HepG2 (cell line): ENCODE results near the gene SNX6. TPM values are rescaled to one million over a fixed set of nuclear protein-coding genes. Genes with fewer than 3 reads are reported as not detected.
A peak's percentile ranks its signal among the peaks of the same experiment; 100 is the strongest.

Experiments used
- BHLHE40 ChIP-seq: IDR thresholded peaks from 2 replicates; pipeline ENCODE4 v1.6.1; 2011; ENCODE audit warnings: low read length, improper control_type of control experiment
- DNMT1 ChIP-seq: sonication (generic); formaldehyde crosslinking; IDR thresholded peaks from 2 replicates; pipeline ENCODE4 v1.5.1; 2020; ENCODE audit warnings: mild to moderate bottlenecking, missing genetic modification reagents
- HDAC2 ChIP-seq: sonication (generic); formaldehyde crosslinking; IDR thresholded peaks from 2 replicates; pipeline ENCODE4 v1.4.0; 2020; ENCODE audit warnings: missing genetic modification reagents
- HOXA9 ChIP-seq: sonication (generic); formaldehyde crosslinking; IDR thresholded peaks from 2 replicates; pipeline ENCODE4 v1.8.1; 2022; ENCODE audit warnings: missing genetic modification reagents, mild to moderate bottlenecking, moderate library complexity, borderline replicate concordance
- ISX ChIP-seq: sonication (generic); formaldehyde crosslinking; conservative IDR thresholded peaks from 2 replicates; pipeline ENCODE4 v1.5.0; 2020; ENCODE audit warnings: missing genetic modification reagents
- KAT7 ChIP-seq: IDR thresholded peaks from 2 replicates; pipeline ENCODE4 v1.6.1; 2018; ENCODE audit warnings: borderline replicate concordance, missing compliant biosample characterization
- NFIC ChIP-seq: IDR thresholded peaks from 2 replicates; pipeline ENCODE4 v1.6.1; 2012; ENCODE audit warnings: mild to moderate bottlenecking, low read length, inconsistent platforms
- RFXAP ChIP-seq: sonication (generic); formaldehyde crosslinking; IDR thresholded peaks from 2 replicates; pipeline ENCODE4 v1.4.0; 2020; ENCODE audit warnings: missing genetic modification reagents, borderline replicate concordance
- SRF ChIP-seq: IDR thresholded peaks from 2 replicates; pipeline ENCODE4 v1.6.1; 2011; ENCODE audit warnings: mild to moderate bottlenecking, low read depth, low read length, moderate library complexity
- TAF15 ChIP-seq: fragments of 200-400 bp; formaldehyde crosslinking; IDR thresholded peaks from one replicate; pipeline ENCODE4 v1.6.1; 2018; ENCODE audit warnings: mild to moderate bottlenecking, low read depth, low read length; ENCODE audit not compliant: poor library complexity, severe bottlenecking
- TARDBP ChIP-seq: sonication (generic); formaldehyde crosslinking; IDR thresholded peaks from 2 replicates; pipeline ENCODE4 v1.8.0; 2022; ENCODE audit warnings: mild to moderate bottlenecking, missing genetic modification reagents
- TP53 ChIP-seq: sonication (generic); formaldehyde crosslinking; conservative IDR thresholded peaks from 2 replicates; pipeline ENCODE4 v1.4.0; 2020; ENCODE audit warnings: missing genetic modification reagents
- ZNF224 ChIP-seq: sonication (generic); formaldehyde crosslinking; IDR thresholded peaks from 2 replicates; pipeline ENCODE4 v1.5.0; 2020; ENCODE audit warnings: mild to moderate bottlenecking, missing genetic modification reagents
- ZNF234 ChIP-seq: sonication (generic); formaldehyde crosslinking; conservative IDR thresholded peaks from 2 replicates; pipeline ENCODE4 v1.5.1; 2020; ENCODE audit warnings: mild to moderate bottlenecking, missing genetic modification reagents
- ZNF343 ChIP-seq: sonication (generic); formaldehyde crosslinking; IDR thresholded peaks from 2 replicates; pipeline ENCODE4 v1.4.0; 2020; ENCODE audit warnings: mild to moderate bottlenecking, missing genetic modification reagents
- ZNF652 ChIP-seq: IDR thresholded peaks from 2 replicates; pipeline ENCODE4 v1.6.1; 2016; ENCODE audit warnings: low read depth, borderline replicate concordance
- ZNF660 ChIP-seq: sonication (generic); formaldehyde crosslinking; IDR thresholded peaks from 2 replicates; pipeline ENCODE4 v1.5.1; 2020; ENCODE audit warnings: mild to moderate bottlenecking, low read depth, missing genetic modification reagents, borderline replicate concordance
- ZNF878 ChIP-seq: sonication (generic); formaldehyde crosslinking; IDR thresholded peaks from 2 replicates; pipeline ENCODE4 v1.8.1; 2023; ENCODE audit warnings: mild to moderate bottlenecking, missing genetic modification reagents, moderate library complexity
- polyA plus RNA-seq, 8 experiments: library from polyadenylated mRNA; depleted of rRNA in 3 of 8; stranded (reverse) in 7 of 8; unstranded in 1 of 8; fragments of >200 nt; fragmentation: Illumina TruSeq in 4 of 8; extraction: Trizol in 4 of 8; gene quantifications; 2 replicates each; pipeline versions ENCODE4 v1.2.1 to v1.2.3, GENCODE V29; 2011 to 2016; ENCODE audit warnings: low read depth in 4 of 8, missing spikeins in 1 of 8, mixed read lengths in 1 of 8; ENCODE audit not compliant: insufficient read depth in 1 of 8
- total RNA-seq, 5 experiments: library from RNA; depleted of rRNA; stranded (reverse); fragments of >200 nt; fragmentation: Illumina TruSeq; extraction: Trizol; gene quantifications; 2 replicates each; pipeline ENCODE4 v1.2.3, GENCODE V29; 2016; ENCODE audit warnings: low read depth in 1 of 5
- TF ChIP-seq, protein P1 (sequence below): sonication (generic); formaldehyde crosslinking; IDR thresholded peaks from 2 replicates; pipeline ENCODE4 v1.4.0; 2020; ENCODE audit warnings: mild to moderate bottlenecking, low read depth, missing genetic modification reagents
- TF ChIP-seq, protein P2 (sequence below): sonication (generic); formaldehyde crosslinking; IDR thresholded peaks from 2 replicates; pipeline ENCODE4 v1.4.0; 2020; ENCODE audit warnings: missing genetic modification reagents
- TF ChIP-seq, protein P3 (sequence below): sonication (generic); formaldehyde crosslinking; IDR thresholded peaks from 2 replicates; pipeline ENCODE4 v1.5.1; 2020; ENCODE audit warnings: mild to moderate bottlenecking, moderate library complexity, missing genetic modification reagents
- TF ChIP-seq, protein P4 (sequence below): sonication (generic); formaldehyde crosslinking; IDR thresholded peaks from 2 replicates; pipeline ENCODE4 v1.5.1; 2020; ENCODE audit warnings: missing genetic modification reagents, mild to moderate bottlenecking, borderline replicate concordance

The SNX6 gene
- total and polyA plus RNA-seq, 2 of the 13 experiments (the other 11 are each of a cell fraction or from before 2014, with no cell fraction given) = 92.3 to 169 TPM

DNA sequence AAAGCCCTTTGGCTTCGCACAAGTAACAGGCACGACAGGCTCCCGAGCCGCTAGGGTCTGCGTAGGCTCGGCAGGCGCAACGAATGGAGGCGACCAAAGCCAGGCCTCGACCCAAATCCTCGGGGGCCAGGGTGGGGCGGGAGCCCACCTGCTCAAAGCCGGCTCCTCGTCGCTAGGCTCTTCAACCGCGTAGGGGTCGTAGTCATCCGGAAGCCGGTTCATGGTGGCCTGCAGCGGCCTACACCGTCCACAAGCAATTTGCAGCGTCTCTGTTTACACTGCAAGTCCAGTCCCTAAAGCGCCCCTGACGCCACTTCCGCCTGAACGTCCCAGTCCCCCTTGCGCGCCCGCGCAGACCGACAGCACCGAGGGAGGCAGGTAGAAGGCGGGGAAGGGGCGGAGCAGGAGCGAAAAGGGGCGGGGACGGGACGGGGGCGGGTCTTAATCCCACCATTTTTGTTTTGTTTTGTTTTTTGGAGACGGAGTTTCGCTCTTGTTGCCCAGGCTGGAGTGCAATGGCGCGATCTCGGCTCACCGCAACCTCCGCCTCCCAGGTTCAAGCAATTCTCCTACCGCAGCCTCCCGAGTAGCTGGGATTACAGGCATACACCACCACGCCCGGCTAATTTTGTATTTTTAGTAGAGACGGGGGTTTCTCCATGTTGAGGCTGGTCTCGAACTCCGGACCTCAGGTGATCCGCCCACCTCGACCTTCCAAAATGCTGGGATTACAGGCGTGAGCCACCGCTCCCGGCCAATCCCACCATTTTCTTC is 90.4 kb downstream of the SNX6 start, which contains the start of gene EAPP (continued):
- TF ChIP-seq, protein P1, sequence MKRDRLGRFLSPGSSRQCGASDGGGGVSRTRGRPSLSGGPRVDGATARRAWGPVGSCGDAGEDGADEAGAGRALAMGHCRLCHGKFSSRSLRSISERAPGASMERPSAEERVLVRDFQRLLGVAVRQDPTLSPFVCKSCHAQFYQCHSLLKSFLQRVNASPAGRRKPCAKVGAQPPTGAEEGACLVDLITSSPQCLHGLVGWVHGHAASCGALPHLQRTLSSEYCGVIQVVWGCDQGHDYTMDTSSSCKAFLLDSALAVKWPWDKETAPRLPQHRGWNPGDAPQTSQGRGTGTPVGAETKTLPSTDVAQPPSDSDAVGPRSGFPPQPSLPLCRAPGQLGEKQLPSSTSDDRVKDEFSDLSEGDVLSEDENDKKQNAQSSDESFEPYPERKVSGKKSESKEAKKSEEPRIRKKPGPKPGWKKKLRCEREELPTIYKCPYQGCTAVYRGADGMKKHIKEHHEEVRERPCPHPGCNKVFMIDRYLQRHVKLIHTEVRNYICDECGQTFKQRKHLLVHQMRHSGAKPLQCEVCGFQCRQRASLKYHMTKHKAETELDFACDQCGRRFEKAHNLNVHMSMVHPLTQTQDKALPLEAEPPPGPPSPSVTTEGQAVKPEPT (CRISPR knock-in tag) = peak; percentile 98
- TF ChIP-seq, protein P2, sequence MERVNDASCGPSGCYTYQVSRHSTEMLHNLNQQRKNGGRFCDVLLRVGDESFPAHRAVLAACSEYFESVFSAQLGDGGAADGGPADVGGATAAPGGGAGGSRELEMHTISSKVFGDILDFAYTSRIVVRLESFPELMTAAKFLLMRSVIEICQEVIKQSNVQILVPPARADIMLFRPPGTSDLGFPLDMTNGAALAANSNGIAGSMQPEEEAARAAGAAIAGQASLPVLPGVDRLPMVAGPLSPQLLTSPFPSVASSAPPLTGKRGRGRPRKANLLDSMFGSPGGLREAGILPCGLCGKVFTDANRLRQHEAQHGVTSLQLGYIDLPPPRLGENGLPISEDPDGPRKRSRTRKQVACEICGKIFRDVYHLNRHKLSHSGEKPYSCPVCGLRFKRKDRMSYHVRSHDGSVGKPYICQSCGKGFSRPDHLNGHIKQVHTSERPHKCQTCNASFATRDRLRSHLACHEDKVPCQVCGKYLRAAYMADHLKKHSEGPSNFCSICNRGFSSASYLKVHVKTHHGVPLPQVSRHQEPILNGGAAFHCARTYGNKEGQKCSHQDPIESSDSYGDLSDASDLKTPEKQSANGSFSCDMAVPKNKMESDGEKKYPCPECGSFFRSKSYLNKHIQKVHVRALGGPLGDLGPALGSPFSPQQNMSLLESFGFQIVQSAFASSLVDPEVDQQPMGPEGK = peak; percentile 83
- TF ChIP-seq HOXA9 (CRISPR knock-in tag) (peak; percentile 93), ZNF224 (CRISPR knock-in tag) (peak; percentile 96), RFXAP (CRISPR knock-in tag) (peak; percentile 90), ISX (CRISPR knock-in tag) (peak; percentile 98), ZNF878 (peak; percentile 11), TAF15 (peak; percentile 92), ZNF234 (CRISPR knock-in tag) (no peak; the same call in 1 of the 2 replicates), NFIC (no peak), ZNF343 (CRISPR knock-in tag) (peak; percentile 99), BHLHE40 (no peak; the same call in 1 of the 2 replicates), HDAC2 (peak; percentile 97), ZNF652 (no peak), TP53 (CRISPR knock-in tag) (peak; percentile 78; the same call in 1 of the 2 replicates), ZNF660 (CRISPR knock-in tag) (peak; percentile 80; the same call in 1 of the 2 replicates), DNMT1 (CRISPR knock-in tag) (peak; percentile 89; the same call in 1 of the 2 replicates), SRF (peak; percentile 77; the same call in 1 of the 2 replicates), TARDBP (peak; percentile 84), KAT7 (CRISPR knock-in tag) (peak; percentile 100)
- TF ChIP-seq, protein P3, sequence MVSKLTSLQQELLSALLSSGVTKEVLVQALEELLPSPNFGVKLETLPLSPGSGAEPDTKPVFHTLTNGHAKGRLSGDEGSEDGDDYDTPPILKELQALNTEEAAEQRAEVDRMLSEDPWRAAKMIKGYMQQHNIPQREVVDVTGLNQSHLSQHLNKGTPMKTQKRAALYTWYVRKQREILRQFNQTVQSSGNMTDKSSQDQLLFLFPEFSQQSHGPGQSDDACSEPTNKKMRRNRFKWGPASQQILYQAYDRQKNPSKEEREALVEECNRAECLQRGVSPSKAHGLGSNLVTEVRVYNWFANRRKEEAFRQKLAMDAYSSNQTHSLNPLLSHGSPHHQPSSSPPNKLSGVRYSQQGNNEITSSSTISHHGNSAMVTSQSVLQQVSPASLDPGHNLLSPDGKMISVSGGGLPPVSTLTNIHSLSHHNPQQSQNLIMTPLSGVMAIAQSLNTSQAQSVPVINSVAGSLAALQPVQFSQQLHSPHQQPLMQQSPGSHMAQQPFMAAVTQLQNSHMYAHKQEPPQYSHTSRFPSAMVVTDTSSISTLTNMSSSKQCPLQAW (CRISPR knock-in tag) = peak; percentile 97
- TF ChIP-seq, protein P4, sequence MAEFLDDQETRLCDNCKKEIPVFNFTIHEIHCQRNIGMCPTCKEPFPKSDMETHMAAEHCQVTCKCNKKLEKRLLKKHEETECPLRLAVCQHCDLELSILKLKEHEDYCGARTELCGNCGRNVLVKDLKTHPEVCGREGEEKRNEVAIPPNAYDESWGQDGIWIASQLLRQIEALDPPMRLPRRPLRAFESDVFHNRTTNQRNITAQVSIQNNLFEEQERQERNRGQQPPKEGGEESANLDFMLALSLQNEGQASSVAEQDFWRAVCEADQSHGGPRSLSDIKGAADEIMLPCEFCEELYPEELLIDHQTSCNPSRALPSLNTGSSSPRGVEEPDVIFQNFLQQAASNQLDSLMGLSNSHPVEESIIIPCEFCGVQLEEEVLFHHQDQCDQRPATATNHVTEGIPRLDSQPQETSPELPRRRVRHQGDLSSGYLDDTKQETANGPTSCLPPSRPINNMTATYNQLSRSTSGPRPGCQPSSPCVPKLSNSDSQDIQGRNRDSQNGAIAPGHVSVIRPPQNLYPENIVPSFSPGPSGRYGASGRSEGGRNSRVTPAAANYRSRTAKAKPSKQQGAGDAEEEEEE (CRISPR knock-in tag) = peak; percentile 96
